Vagina (tissue), 2 donors: ENCODE data around the gene CTNNBL1.

Source experiments
- CTCF ChIP-seq, 3 experiments: fragments of 450-650 bp in 2 of 3; fragments of 200-600 bp in 1 of 3; sonication (generic) in 1 of 3; IDR thresholded peaks; one replicate each; pipeline ENCODE4 v1.5.1; 2017 to 2019; ENCODE audit warnings: antibody characterized with exemption in 3 of 3, mild to moderate bottlenecking in 2 of 3, moderate library complexity in 2 of 3
- POLR2A ChIP-seq, 2 donors: fragments of 450-650 bp; IDR thresholded peaks; one replicate each; pipeline ENCODE4 v1.6.1; 2017; ENCODE audit warnings: antibody characterized with exemption in 2 of 2, mild to moderate bottlenecking in 2 of 2, moderate library complexity in 2 of 2

- TF ChIP-seq CTCF (IDR thresholded peaks at IDR 0.05) (no peak), POLR2A (IDR thresholded peaks at IDR 0.05) (no peak)
These were observed 218.0 kb downstream of the CTNNBL1 start for GRCh38 chr20:37911838-37912281.
